Vagina (tissue), 2 donors: ENCODE data around the gene VMAC. TPM values are rescaled to one million over a fixed set of nuclear protein-coding genes. Genes with fewer than 3 reads are reported as not detected.

Experiments used
- DNase-seq, 2 donors: peaks; one replicate each; pipeline ENCODE4 v3.0.0-alpha.2; 2017; ENCODE audit errors: extremely low spot score in 2 of 2
- H3K27ac ChIP-seq: fragments of 200-600 bp; sonication (generic); one replicate; pipeline ENCODE4 v1.5.1; 2019
- H3K27me3 ChIP-seq: fragments of 200-600 bp; sonication (generic); one replicate; pipeline ENCODE4 v1.5.1; 2019
- H3K36me3 ChIP-seq, 2 donors: fragments of 200-600 bp; sonication (generic); one replicate each; pipeline ENCODE4 v1.5.1; 2017 to 2019
- H3K4me1 ChIP-seq: fragments of 200-600 bp; sonication (generic); one replicate; pipeline ENCODE4 v1.5.1; 2019
- H3K4me3 ChIP-seq, 2 donors: fragments of 200-600 bp; sonication (generic); 1 replicate in 1 of 2; 2 replicates in 1 of 2; pipeline ENCODE4 v1.5.1; 2016 to 2019
- H3K9me3 ChIP-seq: fragments of 200-600 bp; sonication (generic); one replicate; pipeline ENCODE4 v1.5.1; 2019
- POLR2A ChIP-seq, 2 donors: fragments of 450-650 bp; IDR thresholded peaks; one replicate each; pipeline ENCODE4 v1.6.1; 2017; ENCODE audit warnings: antibody characterized with exemption in 2 of 2, mild to moderate bottlenecking in 2 of 2, moderate library complexity in 2 of 2
- POLR2AphosphoS5 ChIP-seq, 2 donors: sonication (generic); formaldehyde crosslinking; IDR thresholded peaks; one replicate each; pipeline ENCODE4 v1.9.0; 2017; ENCODE audit warnings: antibody characterized with exemption in 2 of 2, mild to moderate bottlenecking in 2 of 2, low read depth in 1 of 2; ENCODE audit not compliant: insufficient read depth in 1 of 2
- intact Hi-C: fragments of 100-400 bp; cut with DNase I; formaldehyde crosslinking; loops from one replicate; pipeline ENCODE4 v1.15.1; 2023
- total RNA-seq: library from RNA; depleted of rRNA; stranded (reverse); fragments of >200 nt; gene quantifications from one replicate; pipeline ENCODE4 v1.2.3, GENCODE V29; 2016
- TF ChIP-seq, protein P1 (sequence below), 3 experiments: fragments of 450-650 bp in 2 of 3; fragments of 200-600 bp in 1 of 3; sonication (generic) in 1 of 3; IDR thresholded peaks; one replicate each; pipeline ENCODE4 v1.5.1; 2017 to 2019; ENCODE audit warnings: antibody characterized with exemption in 3 of 3, mild to moderate bottlenecking in 2 of 3, moderate library complexity in 2 of 3

Gene VMAC
- total RNA-seq, 1 donor from 2014 or later = 7.9 TPM

DNA sequence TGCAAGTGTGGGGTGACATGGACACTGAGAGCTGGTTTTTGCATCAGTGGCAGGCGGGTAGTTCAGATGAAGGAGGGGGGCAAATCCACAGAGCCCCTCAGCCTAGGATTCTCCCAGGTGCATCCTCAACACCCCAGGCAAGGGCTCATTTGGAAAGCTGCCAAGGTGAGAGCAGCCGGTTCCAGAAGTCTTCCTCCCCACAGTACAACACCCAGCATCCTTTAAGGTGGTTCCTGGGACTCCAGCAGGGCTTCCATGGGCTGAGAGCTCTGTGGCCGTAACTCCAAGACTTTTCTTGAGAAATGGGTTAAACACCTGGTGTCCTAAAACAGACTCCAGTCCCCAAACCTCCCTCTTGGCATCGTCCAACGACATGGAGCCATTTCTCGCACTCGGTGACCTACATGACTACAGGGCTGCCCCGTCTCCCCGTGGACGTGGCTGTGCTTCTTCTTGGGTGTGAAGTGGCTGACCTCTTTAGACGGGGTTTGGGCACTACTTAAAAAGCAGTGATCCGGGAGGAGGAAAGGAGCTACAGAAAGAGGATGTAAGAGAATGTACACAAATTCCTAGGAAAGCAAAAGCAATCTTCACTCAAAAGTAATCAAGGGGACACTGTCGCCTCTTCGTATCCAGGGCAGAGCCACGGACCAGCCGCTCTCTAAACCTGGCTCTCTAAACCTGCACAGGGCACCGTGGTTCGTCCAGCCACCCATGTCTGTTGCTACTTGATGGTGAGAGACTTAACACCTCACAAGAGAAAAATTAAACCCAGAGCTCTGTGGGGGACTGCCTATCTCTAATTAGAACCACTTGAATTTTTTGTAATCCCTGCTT is 47.7 kb downstream of the VMAC start:
- Histone ChIP-seq H3K4me1 (peaks cover 74% of the 10 kb centered on the region), H3K36me3 (no peaks in the 10 kb centered on the region), H3K9me3 (no peaks in the 10 kb centered on the region), H3K4me3 (no peak overlapping the region), H3K27ac (peak overlapping the region; percentile 1), H3K27me3 (no peaks in the 10 kb centered on the region)
- intact Hi-C loops = no loop called here
- TF ChIP-seq POLR2A (IDR thresholded peaks at IDR 0.05) = no peak
- no peak for TF ChIP-seq POLR2AphosphoS5 (IDR thresholded peaks at IDR 0.05; ENCODE audit: insufficient read depth in 1 of 2, low read depth in 1 of 2)
- TF ChIP-seq, protein P1, sequence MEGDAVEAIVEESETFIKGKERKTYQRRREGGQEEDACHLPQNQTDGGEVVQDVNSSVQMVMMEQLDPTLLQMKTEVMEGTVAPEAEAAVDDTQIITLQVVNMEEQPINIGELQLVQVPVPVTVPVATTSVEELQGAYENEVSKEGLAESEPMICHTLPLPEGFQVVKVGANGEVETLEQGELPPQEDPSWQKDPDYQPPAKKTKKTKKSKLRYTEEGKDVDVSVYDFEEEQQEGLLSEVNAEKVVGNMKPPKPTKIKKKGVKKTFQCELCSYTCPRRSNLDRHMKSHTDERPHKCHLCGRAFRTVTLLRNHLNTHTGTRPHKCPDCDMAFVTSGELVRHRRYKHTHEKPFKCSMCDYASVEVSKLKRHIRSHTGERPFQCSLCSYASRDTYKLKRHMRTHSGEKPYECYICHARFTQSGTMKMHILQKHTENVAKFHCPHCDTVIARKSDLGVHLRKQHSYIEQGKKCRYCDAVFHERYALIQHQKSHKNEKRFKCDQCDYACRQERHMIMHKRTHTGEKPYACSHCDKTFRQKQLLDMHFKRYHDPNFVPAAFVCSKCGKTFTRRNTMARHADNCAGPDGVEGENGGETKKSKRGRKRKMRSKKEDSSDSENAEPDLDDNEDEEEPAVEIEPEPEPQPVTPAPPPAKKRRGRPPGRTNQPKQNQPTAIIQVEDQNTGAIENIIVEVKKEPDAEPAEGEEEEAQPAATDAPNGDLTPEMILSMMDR (IDR thresholded peaks at IDR 0.05) = no peak
- no peak for DNase-seq

DNA sequence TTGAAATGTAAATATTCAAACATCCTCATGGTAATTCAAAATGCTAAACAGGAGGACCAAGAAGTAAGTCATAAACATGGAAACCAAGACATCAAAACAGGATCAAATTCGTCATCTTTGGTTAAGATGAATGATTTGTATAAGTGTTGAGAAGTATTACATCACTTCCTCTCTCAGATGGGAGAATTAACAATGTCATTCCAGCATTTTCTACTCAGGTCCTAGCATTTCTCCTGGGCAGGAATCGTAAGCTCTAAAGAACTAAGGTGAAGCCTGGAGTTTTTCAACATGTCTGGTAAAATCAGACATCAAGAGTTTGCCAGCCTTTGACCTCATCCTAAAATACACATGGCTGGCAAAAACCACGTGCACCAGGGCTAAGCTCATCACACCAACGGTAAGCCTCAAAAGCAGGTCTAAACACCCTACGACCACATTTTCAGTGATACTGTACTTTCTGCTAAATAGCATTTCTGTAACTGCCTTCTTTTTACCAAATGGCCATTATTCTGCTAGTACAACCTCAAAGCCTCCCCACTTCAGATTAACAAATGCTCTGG is 48.4 kb downstream of the VMAC start:
- H3K27me3 ChIP-seq = no peaks in the 10 kb centered on the region
- no peak overlapping the region for H3K4me3 ChIP-seq
- no peaks in the 10 kb centered on the region for H3K36me3 ChIP-seq
- intact Hi-C loops = no loop called here
- peak overlapping the region; percentile 18 for H3K27ac ChIP-seq
- TF ChIP-seq, protein P1 (IDR thresholded peaks at IDR 0.05) = no peak
- no peak for TF ChIP-seq POLR2AphosphoS5 (IDR thresholded peaks at IDR 0.05; ENCODE audit: insufficient read depth in 1 of 2, low read depth in 1 of 2)
- no peak for TF ChIP-seq POLR2A (IDR thresholded peaks at IDR 0.05)
- H3K4me1 ChIP-seq = peaks cover 72% of the 10 kb centered on the region
- H3K9me3 ChIP-seq = no peaks in the 10 kb centered on the region
- DNase-seq = no peak

DNA sequence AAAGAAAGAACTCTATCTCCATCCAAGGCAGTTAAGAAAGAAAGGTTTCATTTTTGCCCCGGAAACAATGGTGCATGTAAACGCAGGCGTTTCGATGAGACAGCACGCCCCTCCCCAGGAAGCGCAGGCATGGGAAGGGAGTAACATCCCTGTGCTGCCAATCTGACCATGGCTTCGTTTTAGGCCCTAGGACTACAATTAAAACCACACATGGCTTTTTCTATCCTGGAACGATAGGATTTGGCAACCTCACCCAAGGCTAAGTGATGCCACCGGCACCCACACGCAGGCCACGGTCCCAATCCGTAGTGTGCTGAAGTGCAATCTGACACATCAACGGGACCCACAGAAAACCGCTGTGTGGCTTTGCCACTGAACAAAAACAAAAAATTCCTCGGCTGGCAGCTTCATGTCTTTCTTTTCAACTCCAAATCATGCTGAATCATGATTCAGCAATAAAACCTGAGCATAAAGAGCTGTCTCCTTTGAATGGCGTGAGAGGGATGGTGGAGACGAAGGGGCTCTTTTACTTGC is 49.1 kb downstream of the VMAC start:
- no peak for DNase-seq
- Histone ChIP-seq H3K27me3 (no peaks in the 10 kb centered on the region), H3K9me3 (no peaks in the 10 kb centered on the region), H3K27ac (peak overlapping the region; percentile 18), H3K4me3 (no peak overlapping the region), H3K4me1 (peaks cover 74% of the 10 kb centered on the region), H3K36me3 (no peaks in the 10 kb centered on the region)
- TF ChIP-seq POLR2A (IDR thresholded peaks at IDR 0.05) (no peak), POLR2AphosphoS5 (IDR thresholded peaks at IDR 0.05; ENCODE audit: insufficient read depth in 1 of 2, low read depth in 1 of 2) (no peak)
- TF ChIP-seq, protein P1 (IDR thresholded peaks at IDR 0.05) = no peak
- intact Hi-C loops = no loop called here

DNA sequence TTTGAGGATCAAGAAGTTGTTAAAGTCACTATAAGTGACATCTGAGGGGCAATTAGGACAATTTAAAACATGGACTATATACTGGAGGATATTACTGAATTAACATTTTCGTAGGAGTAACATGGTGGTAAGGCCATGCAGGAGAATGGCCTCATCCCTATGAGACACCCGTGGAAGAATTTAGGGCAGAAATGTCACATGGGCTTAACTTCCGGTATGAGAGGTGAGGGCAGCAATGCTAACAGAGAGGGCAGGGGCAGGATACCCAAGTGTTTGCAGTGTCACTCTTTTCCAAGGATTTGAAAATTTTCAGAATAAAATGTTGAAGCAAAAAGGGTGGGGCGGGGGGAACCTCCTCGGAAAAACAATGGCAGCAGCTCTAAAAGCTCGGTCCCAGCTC is 49.6 kb downstream of the VMAC start:
- no peak for DNase-seq
- intact Hi-C loops = no loop called here
- Histone ChIP-seq H3K27me3 (no peaks in the 10 kb centered on the region), H3K4me1 (peaks cover 75% of the 10 kb centered on the region), H3K4me3 (no peak overlapping the region), H3K36me3 (no peaks in the 10 kb centered on the region), H3K27ac (peak overlapping the region; percentile 18), H3K9me3 (no peaks in the 10 kb centered on the region)
- TF ChIP-seq, protein P1 (IDR thresholded peaks at IDR 0.05) = no peak
- no peak for TF ChIP-seq POLR2A (IDR thresholded peaks at IDR 0.05)
- no peak for TF ChIP-seq POLR2AphosphoS5 (IDR thresholded peaks at IDR 0.05; ENCODE audit: insufficient read depth in 1 of 2, low read depth in 1 of 2)

DNA sequence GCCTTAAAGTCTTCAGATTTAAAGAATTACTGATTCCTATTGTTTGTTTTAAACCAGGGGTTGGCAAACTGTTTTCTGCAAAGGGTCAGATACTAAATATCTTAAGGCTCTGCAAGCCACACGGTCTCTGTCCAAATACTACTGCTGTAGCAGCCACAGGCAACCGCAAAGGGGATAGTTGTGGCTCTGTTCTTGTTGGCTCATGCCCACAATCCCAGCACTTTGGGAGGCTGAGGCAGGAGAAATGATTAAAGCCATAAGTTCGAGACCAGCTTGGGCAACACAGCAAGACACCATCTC is 50.9 kb downstream of the VMAC start:
- intact Hi-C loops = no loop called here
- peak overlapping the region; percentile 18 for H3K27ac ChIP-seq
- TF ChIP-seq POLR2A (IDR thresholded peaks at IDR 0.05) = no peak
- TF ChIP-seq POLR2AphosphoS5 (IDR thresholded peaks at IDR 0.05; ENCODE audit: insufficient read depth in 1 of 2, low read depth in 1 of 2) = no peak
- TF ChIP-seq, protein P1 (IDR thresholded peaks at IDR 0.05) = no peak

More for the DNA sequence above, 50.9 kb downstream of the VMAC start:
- no peaks in the 10 kb centered on the region for H3K9me3 ChIP-seq
- no peak for DNase-seq
- H3K27me3 ChIP-seq = no peaks in the 10 kb centered on the region
- H3K4me3 ChIP-seq = no peak overlapping the region
- H3K36me3 ChIP-seq = no peaks in the 10 kb centered on the region
- peaks cover 81% of the 10 kb centered on the region for H3K4me1 ChIP-seq
